ENCODE results near the gene REG1B. TPM values are rescaled to one million over a fixed set of nuclear protein-coding genes. Genes with fewer than 3 reads are reported as not detected.
"Not testable (repeated sequence)": the region's sequence is repeated elsewhere in the genome, so short reads cannot be mapped to it uniquely, and the experiment has no call there.

REG1B gene
- polyA plus RNA-seq, 3 donors: not detected

GRCh38 chr2:79053486-79053885, 34.3 kb downstream of the REG1B start:
- H3K4me2 ChIP-seq (replicated peaks; ENCODE audit: extremely low read depth, low read length, poor library complexity, severe bottlenecking); H3K4me3 Mint-ChIP-seq; intact Hi-C loops (cut with micrococcal nuclease); H4K20me1 ChIP-seq (ENCODE audit: insufficient read depth, low read length); DNase-seq; H3K27ac ChIP-seq (ENCODE audit: low read depth in 1 of 2, low read length in 2 of 2); H3K27me3 ChIP-seq (ENCODE audit: control insufficient read depth in 2 of 2, insufficient read depth in 2 of 2, low read length in 2 of 2); H3K27me3 Mint-ChIP-seq (ENCODE audit: low read depth in 3 of 3); H3K9ac ChIP-seq (ENCODE audit: insufficient read depth, low read length, poor library complexity, severe bottlenecking); H3K9me3 Mint-ChIP-seq; H3K36me3 ChIP-seq (replicated peaks in 1 of 2; ENCODE audit: control insufficient read depth in 1 of 2, insufficient read depth in 2 of 2, low read length in 2 of 2); H3K4me1 ChIP-seq (ENCODE audit: control insufficient read depth in 1 of 2, insufficient read depth in 2 of 2, low read length in 2 of 2); H3K4me1 Mint-ChIP-seq; H3K79me2 ChIP-seq (ENCODE audit: insufficient read depth, low read length); H3K27ac Mint-ChIP-seq; H3K36me3 Mint-ChIP-seq; H3K9me3 ChIP-seq (replicated peaks in 1 of 2; ENCODE audit: control insufficient read depth in 1 of 2, insufficient read depth in 1 of 2, low read length in 2 of 2); H3K4me3 ChIP-seq (replicated peaks in 1 of 3; ENCODE audit: low read depth in 2 of 3, low read length in 3 of 3); H2AFZ ChIP-seq (ENCODE audit: insufficient read depth, low read depth, low read length, poor library complexity, severe bottlenecking): not testable (repeated sequence)
- WGBS (ENCODE audit: insufficient coverage): 78% methylated on average over 5 of the region's 5 CpGs

DNA sequence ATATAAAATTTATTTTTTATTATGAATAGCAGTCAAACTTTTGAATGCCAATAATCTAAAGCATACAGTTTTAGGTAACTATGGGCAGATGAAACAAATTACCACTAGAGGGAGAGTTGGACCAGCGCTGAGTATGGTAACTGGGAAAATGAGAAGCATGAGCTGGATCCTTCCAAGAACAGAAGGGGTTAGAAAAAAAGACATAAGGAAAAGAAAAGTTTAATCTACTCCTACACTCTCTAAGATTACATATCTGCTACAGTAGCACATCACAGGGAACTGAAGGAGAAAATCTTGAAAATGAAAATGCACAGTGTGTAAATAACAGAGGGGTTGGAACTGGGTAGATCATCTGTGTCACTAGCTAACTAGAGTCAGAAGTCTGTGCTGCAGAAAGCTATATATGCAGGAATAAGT, 46.8 kb downstream of the REG1B start:
- no peaks in the 10 kb centered on the region for H3K36me3 ChIP-seq (replicated peaks in 1 of 2; ENCODE audit: control insufficient read depth in 1 of 2, insufficient read depth in 2 of 2, low read length in 2 of 2)
- DNase-seq: no peak
- TF ChIP-seq CTCF (IDR thresholded peaks at IDR 0.05): no peak
- WGBS (ENCODE audit: insufficient coverage): no CpG with 5 or more reads among the region's 1 CpG
- H4K20me1 ChIP-seq (ENCODE audit: insufficient read depth, low read length): no peaks in the 10 kb centered on the region
- no peaks in the 10 kb centered on the region for H3K79me2 ChIP-seq (ENCODE audit: insufficient read depth, low read length)
- H2AFZ ChIP-seq (ENCODE audit: insufficient read depth, low read depth, low read length, poor library complexity, severe bottlenecking): no peak overlapping the region
- no peaks in the 10 kb centered on the region for H3K4me1 ChIP-seq (ENCODE audit: control insufficient read depth in 1 of 2, insufficient read depth in 2 of 2, low read length in 2 of 2)
- intact Hi-C loops (cut with micrococcal nuclease): no loop called here
- H3K9me3 ChIP-seq (replicated peaks in 1 of 2; ENCODE audit: control insufficient read depth in 1 of 2, insufficient read depth in 1 of 2, low read length in 2 of 2): no peaks in the 10 kb centered on the region
- Mint-ChIP-seq H3K27me3 (ENCODE audit: low read depth in 3 of 3) (peaks cover 0 to 2% (median 0%) of the 10 kb centered on the region in 3 donors), H3K4me1 (no peaks in the 10 kb centered on the region), H3K4me3 (no peak overlapping the region), H3K36me3 (no peaks in the 10 kb centered on the region), H3K9me3 (peaks cover 0 to 2% (median 0%) of the 10 kb centered on the region in 7 donors), H3K27ac (no peak overlapping the region)
- no peak overlapping the region for H3K9ac ChIP-seq (ENCODE audit: insufficient read depth, low read length, poor library complexity, severe bottlenecking)
- no peak overlapping the region for H3K27ac ChIP-seq (ENCODE audit: low read depth in 1 of 2, low read length in 2 of 2)
- H3K27me3 ChIP-seq (ENCODE audit: control insufficient read depth in 2 of 2, insufficient read depth in 2 of 2, low read length in 2 of 2): no peaks in the 10 kb centered on the region
- no peak overlapping the region for H3K4me2 ChIP-seq (replicated peaks; ENCODE audit: extremely low read depth, low read length, poor library complexity, severe bottlenecking)
- H3K4me3 ChIP-seq (replicated peaks in 1 of 3; ENCODE audit: low read depth in 2 of 3, low read length in 3 of 3): no peak overlapping the region

Data from CD14-positive monocyte (primary cell).